ENCODE measurements around the gene AUTS2.
"Not testable (repeated sequence)": the region's sequence is repeated elsewhere in the genome, so short reads cannot be mapped to it uniquely, and the experiment has no call there.

AUTS2 gene

GRCh38 chr7:70725448-70725847 is 1127.2 kb downstream of the AUTS2 start:
- H3K27me3 ChIP-seq (replicated peaks; ENCODE audit: control insufficient read depth, insufficient read depth, low read length, poor library complexity, severe bottlenecking), result no peaks in the 10 kb centered on the region
- no peaks in the 10 kb centered on the region for H3K9me3 ChIP-seq (ENCODE audit: control insufficient read depth, low read length)
- H3K27ac ChIP-seq (ENCODE audit: insufficient read depth, low read length, poor library complexity, severe bottlenecking), result no peak overlapping the region
- no peak overlapping the region for H3K4me3 ChIP-seq (ENCODE audit: insufficient read depth, low read depth, low read length, poor library complexity, severe bottlenecking)
- DNase-seq, result no peak
- no peaks in the 10 kb centered on the region for H3K36me3 ChIP-seq (ENCODE audit: control insufficient read depth, insufficient read depth, low read length)
- H3K4me1 ChIP-seq (ENCODE audit: control insufficient read depth, insufficient read depth, low read length, poor library complexity, severe bottlenecking), result peaks cover 4% of the 10 kb centered on the region

- H3K9me3 ChIP-seq (ENCODE audit: control insufficient read depth, low read length), result no peaks in the 10 kb centered on the region
- no peak overlapping the region for H3K4me3 ChIP-seq (ENCODE audit: insufficient read depth, low read depth, low read length, poor library complexity, severe bottlenecking)
- H3K4me1 ChIP-seq (ENCODE audit: control insufficient read depth, insufficient read depth, low read length, poor library complexity, severe bottlenecking), result peaks cover 4% of the 10 kb centered on the region
- H3K36me3 ChIP-seq (ENCODE audit: control insufficient read depth, insufficient read depth, low read length), result no peaks in the 10 kb centered on the region
- DNase-seq, result no peak
- no peaks in the 10 kb centered on the region for H3K27me3 ChIP-seq (replicated peaks; ENCODE audit: control insufficient read depth, insufficient read depth, low read length, poor library complexity, severe bottlenecking)
- no peak overlapping the region for H3K27ac ChIP-seq (ENCODE audit: insufficient read depth, low read length, poor library complexity, severe bottlenecking)
Measured at GRCh38 chr7:70726294-70726693, 1128.0 kb downstream of the AUTS2 start.

- Histone ChIP-seq H3K4me3 (ENCODE audit: insufficient read depth, low read depth, low read length, poor library complexity, severe bottlenecking) (no peak overlapping the region), H3K36me3 (ENCODE audit: control insufficient read depth, insufficient read depth, low read length) (no peaks in the 10 kb centered on the region), H3K9me3 (ENCODE audit: control insufficient read depth, low read length) (no peaks in the 10 kb centered on the region), H3K27ac (ENCODE audit: insufficient read depth, low read length, poor library complexity, severe bottlenecking) (no peak overlapping the region), H3K4me1 (ENCODE audit: control insufficient read depth, insufficient read depth, low read length, poor library complexity, severe bottlenecking) (peaks cover 4% of the 10 kb centered on the region), H3K27me3 (replicated peaks; ENCODE audit: control insufficient read depth, insufficient read depth, low read length, poor library complexity, severe bottlenecking) (no peaks in the 10 kb centered on the region)
- no peak for DNase-seq
Measured at GRCh38 chr7:70726951-70727378, 1128.7 kb downstream of the AUTS2 start.

GRCh38 chr7:70727861-70728260 is 1129.6 kb downstream of the AUTS2 start:
- Histone ChIP-seq H3K4me3 (ENCODE audit: insufficient read depth, low read depth, low read length, poor library complexity, severe bottlenecking) (no peak overlapping the region), H3K9me3 (ENCODE audit: control insufficient read depth, low read length) (no peaks in the 10 kb centered on the region), H3K4me1 (ENCODE audit: control insufficient read depth, insufficient read depth, low read length, poor library complexity, severe bottlenecking) (peaks cover 4% of the 10 kb centered on the region), H3K27me3 (replicated peaks; ENCODE audit: control insufficient read depth, insufficient read depth, low read length, poor library complexity, severe bottlenecking) (no peaks in the 10 kb centered on the region), H3K27ac (ENCODE audit: insufficient read depth, low read length, poor library complexity, severe bottlenecking) (no peak overlapping the region), H3K36me3 (ENCODE audit: control insufficient read depth, insufficient read depth, low read length) (no peaks in the 10 kb centered on the region)
- DNase-seq, result no peak

- DNase-seq, result no peak
- Histone ChIP-seq H3K27me3 (replicated peaks; ENCODE audit: control insufficient read depth, insufficient read depth, low read length, poor library complexity, severe bottlenecking) (no peaks in the 10 kb centered on the region), H3K9me3 (ENCODE audit: control insufficient read depth, low read length) (no peaks in the 10 kb centered on the region), H3K4me3 (ENCODE audit: insufficient read depth, low read depth, low read length, poor library complexity, severe bottlenecking) (no peak overlapping the region), H3K36me3 (ENCODE audit: control insufficient read depth, insufficient read depth, low read length) (no peaks in the 10 kb centered on the region), H3K4me1 (ENCODE audit: control insufficient read depth, insufficient read depth, low read length, poor library complexity, severe bottlenecking) (peaks cover 4% of the 10 kb centered on the region), H3K27ac (ENCODE audit: insufficient read depth, low read length, poor library complexity, severe bottlenecking) (no peak overlapping the region)
Measured at GRCh38 chr7:70728872-70729552, 1130.7 kb downstream of the AUTS2 start.

GRCh38 chr7:70729553-70730157 is 1131.4 kb downstream of the AUTS2 start:
- not testable (repeated sequence) for H3K27ac ChIP-seq (ENCODE audit: insufficient read depth, low read length, poor library complexity, severe bottlenecking); H3K27me3 ChIP-seq (replicated peaks; ENCODE audit: control insufficient read depth, insufficient read depth, low read length, poor library complexity, severe bottlenecking); DNase-seq

GRCh38 chr7:70730451-70731110 is 1132.3 kb downstream of the AUTS2 start:
- no peak overlapping the region for H3K4me3 ChIP-seq (ENCODE audit: insufficient read depth, low read depth, low read length, poor library complexity, severe bottlenecking)
- H3K27ac ChIP-seq (ENCODE audit: insufficient read depth, low read length, poor library complexity, severe bottlenecking), result no peak overlapping the region
- no peaks in the 10 kb centered on the region for H3K36me3 ChIP-seq (ENCODE audit: control insufficient read depth, insufficient read depth, low read length)
- no peaks in the 10 kb centered on the region for H3K9me3 ChIP-seq (ENCODE audit: control insufficient read depth, low read length)
- DNase-seq, result no peak
- H3K27me3 ChIP-seq (replicated peaks; ENCODE audit: control insufficient read depth, insufficient read depth, low read length, poor library complexity, severe bottlenecking), result no peaks in the 10 kb centered on the region
- peaks cover 4% of the 10 kb centered on the region for H3K4me1 ChIP-seq (ENCODE audit: control insufficient read depth, insufficient read depth, low read length, poor library complexity, severe bottlenecking)

More at GRCh38 chr7:70729553-70730157, 1131.4 kb downstream of the AUTS2 start:
- H3K9me3 ChIP-seq (ENCODE audit: control insufficient read depth, low read length); H3K36me3 ChIP-seq (ENCODE audit: control insufficient read depth, insufficient read depth, low read length); H3K4me3 ChIP-seq (ENCODE audit: insufficient read depth, low read depth, low read length, poor library complexity, severe bottlenecking); H3K4me1 ChIP-seq (ENCODE audit: control insufficient read depth, insufficient read depth, low read length, poor library complexity, severe bottlenecking): not testable (repeated sequence)

GRCh38 chr7:70733090-70733489 is 1134.8 kb downstream of the AUTS2 start:
- Histone ChIP-seq H3K27ac (ENCODE audit: insufficient read depth, low read length, poor library complexity, severe bottlenecking) (no peak overlapping the region), H3K27me3 (replicated peaks; ENCODE audit: control insufficient read depth, insufficient read depth, low read length, poor library complexity, severe bottlenecking) (no peaks in the 10 kb centered on the region), H3K36me3 (ENCODE audit: control insufficient read depth, insufficient read depth, low read length) (no peaks in the 10 kb centered on the region), H3K4me1 (ENCODE audit: control insufficient read depth, insufficient read depth, low read length, poor library complexity, severe bottlenecking) (no peaks in the 10 kb centered on the region), H3K4me3 (ENCODE audit: insufficient read depth, low read depth, low read length, poor library complexity, severe bottlenecking) (no peak overlapping the region), H3K9me3 (ENCODE audit: control insufficient read depth, low read length) (no peaks in the 10 kb centered on the region)
- DNase-seq, result no peak

- no peak overlapping the region for H3K4me3 ChIP-seq (ENCODE audit: insufficient read depth, low read depth, low read length, poor library complexity, severe bottlenecking)
- H3K4me1 ChIP-seq (ENCODE audit: control insufficient read depth, insufficient read depth, low read length, poor library complexity, severe bottlenecking), result no peaks in the 10 kb centered on the region
- no peak for DNase-seq
- H3K27ac ChIP-seq (ENCODE audit: insufficient read depth, low read length, poor library complexity, severe bottlenecking), result no peak overlapping the region
- H3K36me3 ChIP-seq (ENCODE audit: control insufficient read depth, insufficient read depth, low read length), result no peaks in the 10 kb centered on the region
- no peaks in the 10 kb centered on the region for H3K9me3 ChIP-seq (ENCODE audit: control insufficient read depth, low read length)
- no peaks in the 10 kb centered on the region for H3K27me3 ChIP-seq (replicated peaks; ENCODE audit: control insufficient read depth, insufficient read depth, low read length, poor library complexity, severe bottlenecking)
Measured at GRCh38 chr7:70734411-70734810, 1136.1 kb downstream of the AUTS2 start.

- H3K27me3 ChIP-seq (replicated peaks; ENCODE audit: control insufficient read depth, insufficient read depth, low read length, poor library complexity, severe bottlenecking), result no peaks in the 10 kb centered on the region
- H3K36me3 ChIP-seq (ENCODE audit: control insufficient read depth, insufficient read depth, low read length), result no peaks in the 10 kb centered on the region
- H3K4me1 ChIP-seq (ENCODE audit: control insufficient read depth, insufficient read depth, low read length, poor library complexity, severe bottlenecking), result no peaks in the 10 kb centered on the region
- H3K27ac ChIP-seq (ENCODE audit: insufficient read depth, low read length, poor library complexity, severe bottlenecking), result no peak overlapping the region
- no peak overlapping the region for H3K4me3 ChIP-seq (ENCODE audit: insufficient read depth, low read depth, low read length, poor library complexity, severe bottlenecking)
- no peak for DNase-seq
- no peaks in the 10 kb centered on the region for H3K9me3 ChIP-seq (ENCODE audit: control insufficient read depth, low read length)
Measured at GRCh38 chr7:70735313-70735712, 1137.0 kb downstream of the AUTS2 start.
